ENCODE measurements around the gene CCSER2.

The CCSER2 gene

GRCh38 chr10:84416245-84416555, 87.8 kb downstream of the CCSER2 start:
- no peak overlapping the region for H3K4me3 ChIP-seq
- no peak for DNase-seq (ENCODE audit: low spot score)
- no peak overlapping the region for H3K27ac ChIP-seq
- no peak for TF ChIP-seq CTCF (IDR thresholded peaks at IDR 0.05)

- no peak for TF ChIP-seq CTCF (IDR thresholded peaks at IDR 0.05)
- Histone ChIP-seq H3K27ac (no peak overlapping the region), H3K4me3 (no peak overlapping the region)
- no peak for DNase-seq (ENCODE audit: low spot score)
Measured at GRCh38 chr10:84423719-84424118, 95.3 kb downstream of the CCSER2 start.

GRCh38 chr10:84424731-84425167, 96.4 kb downstream of the CCSER2 start:
- H3K27ac ChIP-seq, result peak overlapping the region; percentile 78 to 82
- H3K4me3 ChIP-seq, result peak overlapping the region; percentile 63
- DNase-seq (ENCODE audit: low spot score), result peak; percentile 88

GRCh38 chr10:84427903-84428650, 99.7 kb downstream of the CCSER2 start:
- H3K4me3 ChIP-seq, result peak overlapping the region; percentile 39
- peak overlapping the region in 1 of 2 donors; percentile 49 for H3K27ac ChIP-seq
- DNase-seq (ENCODE audit: low spot score), result no peak
- no peak for TF ChIP-seq CTCF (IDR thresholded peaks at IDR 0.05)

More at GRCh38 chr10:84424731-84425167, 96.4 kb downstream of the CCSER2 start:
- no peak for TF ChIP-seq CTCF (IDR thresholded peaks at IDR 0.05)

GRCh38 chr10:84428711-84429110, 100.3 kb downstream of the CCSER2 start:
- Histone ChIP-seq H3K4me3 (no peak overlapping the region), H3K27ac (no peak overlapping the region)
- TF ChIP-seq CTCF (IDR thresholded peaks at IDR 0.05), result no peak
- DNase-seq (ENCODE audit: low spot score), result no peak

GRCh38 chr10:84429926-84430520, 101.6 kb downstream of the CCSER2 start:
- no peak overlapping the region for H3K27ac ChIP-seq
- TF ChIP-seq CTCF (IDR thresholded peaks at IDR 0.05), result peak; percentile 33
- H3K4me3 ChIP-seq, result no peak overlapping the region
- no peak for DNase-seq (ENCODE audit: low spot score)

GRCh38 chr10:84432891-84433290, 104.5 kb downstream of the CCSER2 start:
- Histone ChIP-seq H3K27ac (no peak overlapping the region), H3K4me3 (no peak overlapping the region)
- no peak for DNase-seq (ENCODE audit: low spot score)

More at GRCh38 chr10:84432891-84433290, 104.5 kb downstream of the CCSER2 start:
- no peak for TF ChIP-seq CTCF (IDR thresholded peaks at IDR 0.05)
